ENCODE results near the gene BRINP1.

The BRINP1 gene

DNA sequence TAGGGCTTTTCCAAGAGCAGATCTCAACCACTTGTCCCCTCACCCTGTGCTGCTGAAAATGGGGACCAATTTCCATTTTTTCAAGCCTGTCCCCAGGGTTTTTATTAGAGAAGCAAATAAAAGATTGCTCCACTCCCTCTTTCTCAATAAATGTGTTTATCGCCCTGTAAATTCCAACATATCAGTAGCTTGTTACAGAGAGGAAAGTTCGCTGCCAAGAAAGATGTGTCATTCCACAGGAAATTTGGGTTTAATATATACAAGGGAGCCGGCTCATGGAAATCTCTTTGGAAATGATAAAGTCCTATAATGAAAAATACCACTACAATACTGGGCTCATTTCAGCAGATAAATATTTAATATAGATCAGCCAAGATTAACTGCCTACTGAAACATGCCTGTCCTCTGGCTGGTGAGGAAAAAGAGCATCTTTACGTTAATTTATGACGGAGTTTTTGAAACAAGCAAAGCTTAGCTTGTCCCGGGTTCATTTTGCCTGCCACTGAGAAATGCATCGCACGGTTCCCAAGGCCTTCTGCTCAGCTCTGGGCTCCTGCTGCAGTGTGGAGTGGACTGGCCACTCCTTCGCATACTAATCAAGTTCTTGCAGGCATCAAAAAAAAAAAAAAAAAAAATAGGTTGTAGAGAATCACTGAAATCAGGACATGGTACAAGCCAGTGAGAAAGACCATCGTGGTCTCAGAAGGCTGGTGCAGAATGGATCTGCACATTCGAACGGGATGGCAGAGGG, 84.5 kb downstream of the BRINP1 start:
- H3K27ac ChIP-seq = no peak overlapping the region

DNA sequence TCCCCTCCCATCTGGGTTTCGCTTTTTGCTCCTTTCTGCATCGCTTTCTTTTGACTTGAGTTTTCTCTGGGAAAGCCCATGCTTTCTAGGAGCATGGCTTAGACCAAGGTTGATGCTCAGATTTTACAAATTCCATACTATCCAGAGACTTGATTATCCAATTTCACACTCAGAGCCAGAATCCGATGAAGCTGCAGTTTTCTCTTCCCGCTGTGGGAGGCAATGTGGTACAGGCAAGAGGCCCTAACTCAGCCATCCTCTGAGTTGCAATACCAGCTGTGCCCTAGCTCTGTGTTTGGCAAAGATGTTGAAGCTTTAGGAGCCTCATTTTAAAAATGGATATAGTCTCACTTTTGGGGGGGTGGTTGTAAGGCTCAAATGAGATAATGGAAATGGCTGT, 85.1 kb downstream of the BRINP1 start:
- H2AFZ ChIP-seq = no peak overlapping the region
- H3K4me3 ChIP-seq (ENCODE audit: low read depth, low read length) = no peak overlapping the region
- no peak overlapping the region for H3K27ac ChIP-seq
- TF ChIP-seq, protein P1, sequence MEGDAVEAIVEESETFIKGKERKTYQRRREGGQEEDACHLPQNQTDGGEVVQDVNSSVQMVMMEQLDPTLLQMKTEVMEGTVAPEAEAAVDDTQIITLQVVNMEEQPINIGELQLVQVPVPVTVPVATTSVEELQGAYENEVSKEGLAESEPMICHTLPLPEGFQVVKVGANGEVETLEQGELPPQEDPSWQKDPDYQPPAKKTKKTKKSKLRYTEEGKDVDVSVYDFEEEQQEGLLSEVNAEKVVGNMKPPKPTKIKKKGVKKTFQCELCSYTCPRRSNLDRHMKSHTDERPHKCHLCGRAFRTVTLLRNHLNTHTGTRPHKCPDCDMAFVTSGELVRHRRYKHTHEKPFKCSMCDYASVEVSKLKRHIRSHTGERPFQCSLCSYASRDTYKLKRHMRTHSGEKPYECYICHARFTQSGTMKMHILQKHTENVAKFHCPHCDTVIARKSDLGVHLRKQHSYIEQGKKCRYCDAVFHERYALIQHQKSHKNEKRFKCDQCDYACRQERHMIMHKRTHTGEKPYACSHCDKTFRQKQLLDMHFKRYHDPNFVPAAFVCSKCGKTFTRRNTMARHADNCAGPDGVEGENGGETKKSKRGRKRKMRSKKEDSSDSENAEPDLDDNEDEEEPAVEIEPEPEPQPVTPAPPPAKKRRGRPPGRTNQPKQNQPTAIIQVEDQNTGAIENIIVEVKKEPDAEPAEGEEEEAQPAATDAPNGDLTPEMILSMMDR (IDR thresholded peaks at IDR 0.05) = peak; percentile 27
- H3K36me3 ChIP-seq (ENCODE audit: control insufficient read depth, insufficient read depth, low read length) = no peaks in the 10 kb centered on the region
- H3K4me1 ChIP-seq = no peaks in the 10 kb centered on the region
- no peaks in the 10 kb centered on the region for H3K79me2 ChIP-seq
- H3K9ac ChIP-seq = no peak overlapping the region
- no peak overlapping the region for H3K4me2 ChIP-seq (ENCODE audit: low read length)
- no peaks in the 10 kb centered on the region for H3K9me3 ChIP-seq (ENCODE audit: control insufficient read depth, low read length)
- no peaks in the 10 kb centered on the region for H3K27me3 ChIP-seq (ENCODE audit: control insufficient read depth, insufficient read depth, low read length)

More for the DNA sequence above, 84.5 kb downstream of the BRINP1 start:
- Histone ChIP-seq H3K27me3 (ENCODE audit: control insufficient read depth, insufficient read depth, low read length) (no peaks in the 10 kb centered on the region), H3K9ac (no peak overlapping the region), H2AFZ (no peak overlapping the region), H3K4me2 (ENCODE audit: low read length) (no peak overlapping the region), H3K9me3 (ENCODE audit: control insufficient read depth, low read length) (no peaks in the 10 kb centered on the region), H3K36me3 (ENCODE audit: control insufficient read depth, insufficient read depth, low read length) (no peaks in the 10 kb centered on the region), H3K4me3 (ENCODE audit: low read depth, low read length) (no peak overlapping the region), H3K79me2 (no peaks in the 10 kb centered on the region), H3K4me1 (no peaks in the 10 kb centered on the region)
- TF ChIP-seq, protein P1 (IDR thresholded peaks at IDR 0.05) = no peak

DNA sequence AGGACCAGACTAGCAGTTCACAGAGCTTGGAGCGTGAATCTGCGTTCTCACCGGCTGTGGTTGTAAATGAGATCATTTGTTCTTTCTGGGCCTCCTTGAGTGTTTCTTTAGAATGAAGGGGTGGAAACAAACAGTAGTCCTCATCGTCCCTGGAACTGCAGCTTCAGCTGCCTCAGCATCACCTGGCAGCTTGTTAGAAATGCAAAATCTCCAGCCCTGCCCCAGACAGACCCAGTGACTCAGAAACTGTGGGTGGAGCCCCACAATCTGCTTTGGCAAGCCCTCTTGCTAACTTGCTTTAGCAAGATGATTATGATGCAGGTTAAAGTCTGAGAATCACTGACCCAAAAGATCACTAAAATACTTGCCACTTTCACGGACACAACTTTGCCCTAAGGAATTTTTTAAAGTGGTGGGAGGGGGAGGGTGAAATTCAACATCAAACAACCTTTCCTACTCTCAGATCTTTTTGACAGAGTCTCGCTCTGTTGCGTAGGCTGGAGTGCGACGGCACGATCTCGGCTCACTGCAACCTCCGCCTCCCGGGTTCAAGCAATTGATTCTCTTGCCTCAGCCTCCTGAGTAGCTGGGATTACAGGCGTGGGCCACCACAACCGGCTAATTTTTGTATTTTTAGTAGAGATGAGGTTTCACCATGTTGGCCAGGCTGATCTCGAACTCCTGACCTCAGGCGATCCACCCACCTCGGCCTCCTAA, 86.0 kb downstream of the BRINP1 start:
- H3K4me2 ChIP-seq (ENCODE audit: low read length) = no peak overlapping the region
- no peaks in the 10 kb centered on the region for H3K36me3 ChIP-seq (ENCODE audit: control insufficient read depth, insufficient read depth, low read length)
- H3K79me2 ChIP-seq = no peaks in the 10 kb centered on the region
- H2AFZ ChIP-seq = peak overlapping the region; percentile 17
- H3K27me3 ChIP-seq (ENCODE audit: control insufficient read depth, insufficient read depth, low read length) = no peaks in the 10 kb centered on the region
- H3K4me1 ChIP-seq = no peaks in the 10 kb centered on the region
- no peak overlapping the region for H3K4me3 ChIP-seq (ENCODE audit: low read depth, low read length)
- H3K9me3 ChIP-seq (ENCODE audit: control insufficient read depth, low read length) = no peaks in the 10 kb centered on the region
- no peak overlapping the region for H3K27ac ChIP-seq
- no peak overlapping the region for H3K9ac ChIP-seq
- TF ChIP-seq, protein P1 (IDR thresholded peaks at IDR 0.05) = no peak

DNA sequence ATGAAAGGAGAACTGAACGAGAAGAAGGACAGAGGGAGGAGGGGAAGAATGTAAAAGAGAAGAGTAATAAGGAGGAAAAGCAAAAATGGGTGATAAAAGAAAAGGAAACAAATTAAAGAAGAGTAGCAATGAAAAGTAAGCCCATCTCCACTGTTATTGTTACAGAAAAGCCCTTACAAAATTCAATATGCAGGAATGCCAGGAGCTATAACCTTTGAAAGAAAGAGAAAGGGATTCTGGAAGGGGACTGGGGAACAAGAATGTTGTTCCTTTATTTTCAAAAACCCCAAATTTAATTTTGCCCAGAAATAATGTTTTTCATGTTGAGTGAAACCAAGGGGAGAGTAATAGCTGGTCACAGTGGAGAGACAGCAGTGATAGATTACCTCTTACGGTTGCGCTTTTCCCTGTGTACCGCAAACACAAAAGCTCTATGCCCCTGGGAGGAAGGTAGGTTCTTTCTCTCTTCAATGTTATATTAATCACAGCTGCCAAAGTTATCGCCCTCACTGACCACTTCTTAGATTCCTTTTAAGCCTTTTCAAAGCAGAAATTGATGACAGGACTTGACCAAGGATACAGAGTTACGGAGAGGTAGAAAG, 86.7 kb downstream of the BRINP1 start:
- Histone ChIP-seq H3K36me3 (ENCODE audit: control insufficient read depth, insufficient read depth, low read length) (no peaks in the 10 kb centered on the region), H3K27me3 (ENCODE audit: control insufficient read depth, insufficient read depth, low read length) (no peaks in the 10 kb centered on the region), H3K27ac (no peak overlapping the region), H3K4me1 (no peaks in the 10 kb centered on the region), H3K9ac (no peak overlapping the region), H3K4me3 (ENCODE audit: low read depth, low read length) (no peak overlapping the region), H3K4me2 (ENCODE audit: low read length) (no peak overlapping the region), H2AFZ (no peak overlapping the region), H3K79me2 (no peaks in the 10 kb centered on the region), H3K9me3 (ENCODE audit: control insufficient read depth, low read length) (no peaks in the 10 kb centered on the region)
- TF ChIP-seq, protein P1 (IDR thresholded peaks at IDR 0.05) = no peak

Measured in parathyroid adenoma (tissue), 2 donors.